HL-60 (cell line): Measurements from ENCODE around the gene ZNF469.
"Not testable (repeated sequence)": the region's sequence is repeated elsewhere in the genome, so short reads cannot be mapped to it uniquely, and the experiment has no call there.

ENCODE experiments used
- DNase-seq, 2 experiments: peaks; one replicate each; pipeline ENCODE4 v3.0.0-alpha.2; 2010 to 2020; ENCODE audit warnings: low read depth in 1 of 2, low spot score in 1 of 2
- H3K27ac ChIP-seq: fragments of 250-450 bp; sonication (Bioruptor Pico); replicated peaks from 2 replicates; pipeline ENCODE4 v1.5.1; 2020; ENCODE audit warnings: mild to moderate bottlenecking, moderate library complexity
- H3K27me3 ChIP-seq: fragments of 250-450 bp; sonication (Bioruptor Pico); 2 replicates; pipeline ENCODE4 v1.5.1; 2021; ENCODE audit warnings: mild to moderate bottlenecking, moderate library complexity; ENCODE audit not compliant: insufficient read depth, poor library complexity, severe bottlenecking
- H3K4me3 ChIP-seq: replicated peaks from 2 replicates; pipeline ENCODE4 v1.5.1; 2011; ENCODE audit warnings: mild to moderate bottlenecking, control low read depth, low read length; ENCODE audit not compliant: insufficient read depth
- CTCF ChIP-seq: IDR thresholded peaks from one replicate; pipeline ENCODE4 v1.5.1; 2011; ENCODE audit warnings: low read length, control low read depth, inconsistent platforms; ENCODE audit not compliant: insufficient read depth
- GABPA ChIP-seq: IDR thresholded peaks from 2 replicates; pipeline ENCODE4 v1.6.1; 2012; ENCODE audit warnings: low read depth
- POLR2AphosphoS5 ChIP-seq: IDR thresholded peaks from 2 replicates; pipeline ENCODE4 v1.6.1; 2012; ENCODE audit warnings: low read depth
- REST ChIP-seq: IDR thresholded peaks from 2 replicates; pipeline ENCODE4 v1.6.1; 2012; ENCODE audit warnings: low read depth; ENCODE audit not compliant: insufficient replicate concordance
- SPI1 ChIP-seq: IDR thresholded peaks from 2 replicates; pipeline ENCODE4 v1.6.1; 2012; ENCODE audit warnings: low read depth, mild to moderate bottlenecking, borderline replicate concordance

Gene ZNF469

GRCh38 chr16:88357317-88358022 is 25.3 kb upstream of the ZNF469 start:
- H3K27me3 ChIP-seq: no peaks in the 10 kb centered on the region
- DNase-seq: no peak
- TF ChIP-seq GABPA (no peak), CTCF (no peak), POLR2AphosphoS5 (no peak), SPI1 (no peak), REST (no peak)
- no peak overlapping the region for H3K4me3 ChIP-seq
- H3K27ac ChIP-seq: no peak overlapping the region

- Histone ChIP-seq H3K4me3 (no peak overlapping the region), H3K27me3 (no peaks in the 10 kb centered on the region), H3K27ac (no peak overlapping the region)
- TF ChIP-seq POLR2AphosphoS5 (no peak), REST (no peak), CTCF (no peak), SPI1 (no peak), GABPA (no peak)
- no peak for DNase-seq
Observed at GRCh38 chr16:88358023-88358420, 24.7 kb upstream of the ZNF469 start.

- no peak overlapping the region for H3K4me3 ChIP-seq
- no peak for DNase-seq
- TF ChIP-seq GABPA (no peak), CTCF (no peak), REST (no peak), SPI1 (no peak), POLR2AphosphoS5 (no peak)
- H3K27me3 ChIP-seq: no peaks in the 10 kb centered on the region
- no peak overlapping the region for H3K27ac ChIP-seq
Observed at GRCh38 chr16:88359008-88359407, 23.8 kb upstream of the ZNF469 start.

- DNase-seq, H3K4me3 ChIP-seq, H3K27ac ChIP-seq, H3K27me3 ChIP-seq: not testable (repeated sequence)
Observed at GRCh38 chr16:88360401-88360800, 22.4 kb upstream of the ZNF469 start.
